ENCODE data around the gene SUGCT.

SUGCT gene

GRCh38 chr7:40848541-40849221 lies 713.9 kb downstream of the SUGCT start:
- DNase-seq: no peak

- DNase-seq: no peak
Observed at GRCh38 chr7:40850017-40850416, 715.2 kb downstream of the SUGCT start.

GRCh38 chr7:40851001-40851400 lies 716.2 kb downstream of the SUGCT start:
- no peak for DNase-seq

- no peak for DNase-seq
Observed at GRCh38 chr7:40859076-40859475, 724.3 kb downstream of the SUGCT start.

- no peak for DNase-seq
Observed at GRCh38 chr7:40859965-40860543, 725.2 kb downstream of the SUGCT start.

- no peak for DNase-seq
Observed at GRCh38 chr7:40865441-40866233, 730.8 kb downstream of the SUGCT start.

GRCh38 chr7:40866601-40867000 lies 731.8 kb downstream of the SUGCT start:
- no peak for DNase-seq

GRCh38 chr7:40870108-40870507 lies 735.3 kb downstream of the SUGCT start:
- DNase-seq: no peak

GRCh38 chr7:40873248-40873647 lies 738.4 kb downstream of the SUGCT start:
- DNase-seq: no peak

- no peak for DNase-seq
Observed at GRCh38 chr7:40874756-40875155, 740.0 kb downstream of the SUGCT start.

GRCh38 chr7:40876601-40877000 lies 741.8 kb downstream of the SUGCT start:
- no peak for DNase-seq

- DNase-seq: no peak
Observed at GRCh38 chr7:40879941-40880543, 745.2 kb downstream of the SUGCT start.

GRCh38 chr7:40880581-40880980 lies 745.8 kb downstream of the SUGCT start:
- no peak for DNase-seq

- DNase-seq: no peak
Observed at GRCh38 chr7:40881405-40881926, 746.7 kb downstream of the SUGCT start.

GRCh38 chr7:40882071-40882658 lies 747.4 kb downstream of the SUGCT start:
- no peak for DNase-seq

- no peak for DNase-seq
Observed at GRCh38 chr7:40883826-40884225, 749.0 kb downstream of the SUGCT start.

- DNase-seq: no peak
Observed at GRCh38 chr7:40884241-40884640, 749.4 kb downstream of the SUGCT start.

- DNase-seq: no peak
Observed at GRCh38 chr7:40885503-40885902, 750.7 kb downstream of the SUGCT start.

GRCh38 chr7:40887099-40887498 lies 752.3 kb downstream of the SUGCT start:
- DNase-seq: no peak

- DNase-seq: no peak
Observed at GRCh38 chr7:40888499-40888898, 753.7 kb downstream of the SUGCT start.

- DNase-seq: no peak
Observed at GRCh38 chr7:40889099-40889498, 754.3 kb downstream of the SUGCT start.

- DNase-seq: no peak
Observed at GRCh38 chr7:40889539-40889938, 754.7 kb downstream of the SUGCT start.

- no peak for DNase-seq
Observed at GRCh38 chr7:40890088-40890692, 755.4 kb downstream of the SUGCT start.

All from NCI-H1048 (cell line).